Epithelial cell of proximal tubule (primary cell): ENCODE measurements around the gene GPD2. TPM values are rescaled to one million over a fixed set of nuclear protein-coding genes. Genes with fewer than 3 reads are reported as not detected.

Experiments used
- DNase-seq: peaks from one replicate; pipeline ENCODE4 v3.0.0-alpha.2; 2011; ENCODE audit warnings: low read depth
- H3K4me3 ChIP-seq: 2 replicates; pipeline ENCODE4 v1.5.1; 2011; ENCODE audit warnings: low read depth, mild to moderate bottlenecking, low read length
- total RNA-seq: library from RNA; depleted of rRNA; stranded (reverse); fragments of >200 nt; gene quantifications from 2 replicates; pipeline ENCODE4 v1.2.3, GENCODE V29; 2015
- TF ChIP-seq, protein P1 (sequence below): conservative IDR thresholded peaks from 2 replicates; pipeline ENCODE4 v1.5.1; 2012; ENCODE audit warnings: low read depth, mild to moderate bottlenecking, low read length

Gene GPD2
- total RNA-seq, 1 donor from 2014 or later: 22.4 TPM

DNA sequence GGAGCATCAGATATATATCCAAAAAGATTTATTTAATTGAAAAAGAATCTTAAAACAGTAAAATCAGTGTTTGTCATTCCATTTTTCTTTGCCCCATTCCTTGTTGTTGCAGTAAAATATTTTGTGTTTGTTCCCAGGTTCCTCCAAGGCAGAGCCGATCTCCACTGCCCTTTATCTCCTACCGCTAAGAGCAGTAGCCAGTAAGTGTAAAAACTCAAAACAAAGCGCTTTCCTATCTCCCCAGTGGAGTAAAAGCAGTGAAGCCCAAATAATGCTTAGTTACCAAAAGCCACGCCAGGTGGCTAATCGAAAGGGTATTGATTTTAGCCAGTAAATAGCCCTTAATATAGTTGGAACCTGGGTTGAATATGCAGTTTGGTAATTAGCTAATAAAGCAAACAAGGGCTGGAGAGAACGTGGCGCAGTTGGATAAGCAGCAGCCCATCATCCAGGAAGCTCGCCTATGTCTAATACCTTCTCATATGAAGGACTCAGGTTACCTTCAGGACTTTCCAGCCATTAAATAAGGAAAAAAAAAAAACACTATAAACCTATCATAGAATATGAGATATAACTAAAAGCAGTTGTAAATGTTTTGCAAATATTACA, 12.4 kb upstream of the GPD2 start:
- TF ChIP-seq, protein P1, sequence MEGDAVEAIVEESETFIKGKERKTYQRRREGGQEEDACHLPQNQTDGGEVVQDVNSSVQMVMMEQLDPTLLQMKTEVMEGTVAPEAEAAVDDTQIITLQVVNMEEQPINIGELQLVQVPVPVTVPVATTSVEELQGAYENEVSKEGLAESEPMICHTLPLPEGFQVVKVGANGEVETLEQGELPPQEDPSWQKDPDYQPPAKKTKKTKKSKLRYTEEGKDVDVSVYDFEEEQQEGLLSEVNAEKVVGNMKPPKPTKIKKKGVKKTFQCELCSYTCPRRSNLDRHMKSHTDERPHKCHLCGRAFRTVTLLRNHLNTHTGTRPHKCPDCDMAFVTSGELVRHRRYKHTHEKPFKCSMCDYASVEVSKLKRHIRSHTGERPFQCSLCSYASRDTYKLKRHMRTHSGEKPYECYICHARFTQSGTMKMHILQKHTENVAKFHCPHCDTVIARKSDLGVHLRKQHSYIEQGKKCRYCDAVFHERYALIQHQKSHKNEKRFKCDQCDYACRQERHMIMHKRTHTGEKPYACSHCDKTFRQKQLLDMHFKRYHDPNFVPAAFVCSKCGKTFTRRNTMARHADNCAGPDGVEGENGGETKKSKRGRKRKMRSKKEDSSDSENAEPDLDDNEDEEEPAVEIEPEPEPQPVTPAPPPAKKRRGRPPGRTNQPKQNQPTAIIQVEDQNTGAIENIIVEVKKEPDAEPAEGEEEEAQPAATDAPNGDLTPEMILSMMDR: no peak
- DNase-seq: no peak
- no peak overlapping the region for H3K4me3 ChIP-seq

GRCh38 chr2:156427074-156427473, 9.1 kb upstream of the GPD2 start:
- DNase-seq: no peak
- TF ChIP-seq, protein P1: no peak
- no peak overlapping the region for H3K4me3 ChIP-seq

DNA sequence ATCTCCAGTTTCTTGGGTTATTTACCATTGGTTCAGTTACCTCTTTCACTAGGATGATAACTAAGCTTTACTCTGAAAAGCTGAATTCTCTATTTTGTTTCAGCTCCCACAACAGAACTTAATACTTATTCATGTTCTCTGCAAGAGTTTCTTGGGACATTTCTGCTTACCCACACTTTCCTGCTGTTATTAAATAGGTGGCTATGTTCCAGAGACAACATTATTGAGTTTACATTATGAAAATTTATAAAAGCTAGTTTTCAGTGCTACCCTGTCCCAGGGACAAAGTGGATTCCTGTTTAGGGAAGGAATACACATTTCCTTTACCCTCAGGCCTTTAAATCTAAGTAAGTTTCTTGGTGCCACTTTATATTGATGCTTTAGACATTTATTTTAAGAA, 7.0 kb upstream of the GPD2 start:
- TF ChIP-seq, protein P1: no peak
- no peak for DNase-seq
- H3K4me3 ChIP-seq: no peak overlapping the region

GRCh38 chr2:156430236-156430979, 5.8 kb upstream of the GPD2 start:
- TF ChIP-seq, protein P1: no peak
- no peak for DNase-seq
- H3K4me3 ChIP-seq: no peak overlapping the region

GRCh38 chr2:156430980-156431358, 5.2 kb upstream of the GPD2 start:
- TF ChIP-seq, protein P1: no peak
- no peak overlapping the region for H3K4me3 ChIP-seq
- no peak for DNase-seq

DNA sequence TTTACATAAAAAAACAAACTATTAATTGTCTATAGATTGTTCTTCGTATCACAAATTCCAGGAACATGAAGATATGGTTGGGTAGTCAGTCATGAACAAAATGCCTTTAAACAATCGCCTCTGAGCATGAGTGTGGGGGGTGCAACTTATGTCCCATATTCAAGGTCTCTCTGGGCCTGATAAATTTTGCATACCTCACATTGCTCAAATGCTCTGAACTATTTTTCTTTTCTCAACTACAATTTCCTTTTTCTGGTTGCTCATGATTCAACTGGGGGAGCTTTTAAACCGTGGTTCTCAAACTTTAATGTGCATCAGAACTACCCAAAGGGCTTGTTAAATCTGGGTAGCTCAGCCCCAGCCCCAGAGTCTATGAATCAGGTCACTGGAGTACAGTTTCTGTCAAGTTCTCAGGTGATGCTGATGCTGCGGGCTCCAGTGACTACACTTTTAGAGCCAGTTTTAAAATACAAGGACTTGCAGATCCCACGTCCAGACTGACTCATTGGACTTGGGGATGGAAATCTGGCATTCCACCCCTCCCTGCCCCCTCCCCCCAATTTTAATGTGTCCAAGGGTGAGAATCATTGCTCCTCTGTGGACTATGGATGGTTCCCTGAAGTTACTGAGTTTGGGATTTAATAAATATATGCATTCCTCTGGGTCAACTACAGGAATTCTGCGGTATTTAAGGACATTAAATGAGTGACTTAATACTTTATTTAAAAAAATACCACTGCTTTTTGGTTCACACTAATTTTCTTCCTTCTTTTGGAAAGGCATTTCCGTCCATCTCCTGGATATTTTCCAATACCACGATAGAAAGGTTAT, 1.5 kb upstream of the GPD2 start:
- no peak for DNase-seq
- peak overlapping the region; percentile 83 for H3K4me3 ChIP-seq

More for the DNA sequence above, 1.5 kb upstream of the GPD2 start:
- TF ChIP-seq, protein P1: no peak
